GM12864 (cell line): ENCODE measurements around the gene CDH4.

Experiments used
- DNase-seq: peaks from one replicate; pipeline ENCODE4 v3.0.0-alpha.2; 2011; ENCODE audit warnings: low read depth
- H3K4me3 ChIP-seq: 2 replicates; pipeline ENCODE4 v1.5.1; 2011; ENCODE audit warnings: mild to moderate bottlenecking, low read depth, low read length, control low read depth
- CTCF ChIP-seq: IDR thresholded peaks from 2 replicates; pipeline ENCODE4 v1.5.1; 2011; ENCODE audit warnings: low read depth, mild to moderate bottlenecking, moderate library complexity, low read length, control low read depth, inconsistent platforms; ENCODE audit errors: missing control alignments

Gene CDH4

GRCh38 chr20:61649105-61649859 lies 397.2 kb downstream of the CDH4 start:
- TF ChIP-seq CTCF: no peak
- H3K4me3 ChIP-seq: no peak overlapping the region
- no peak for DNase-seq

- no peak overlapping the region for H3K4me3 ChIP-seq
- TF ChIP-seq CTCF: no peak
- DNase-seq: no peak
These were observed 397.8 kb downstream of the CDH4 start for GRCh38 chr20:61649860-61650162.

- no peak for TF ChIP-seq CTCF
- H3K4me3 ChIP-seq: no peak overlapping the region
- no peak for DNase-seq
These were observed 399.1 kb downstream of the CDH4 start for GRCh38 chr20:61650912-61651733.

- H3K4me3 ChIP-seq: no peak overlapping the region
- no peak for DNase-seq
- no peak for TF ChIP-seq CTCF
These were observed 400.1 kb downstream of the CDH4 start for GRCh38 chr20:61652146-61652545.

- TF ChIP-seq CTCF: no peak
- no peak for DNase-seq
- no peak overlapping the region for H3K4me3 ChIP-seq
These were observed 402.7 kb downstream of the CDH4 start for GRCh38 chr20:61654726-61655125.

GRCh38 chr20:61655591-61655990 lies 403.5 kb downstream of the CDH4 start:
- TF ChIP-seq CTCF: no peak
- H3K4me3 ChIP-seq: no peak overlapping the region
- no peak for DNase-seq
